Measurements from ENCODE around the gene TUFM. TPM values are rescaled to one million over a fixed set of nuclear protein-coding genes. Genes with fewer than 3 reads are reported as not detected.
A peak's percentile ranks its signal among the peaks of the same experiment; 100 is the strongest.

The TUFM gene
- total RNA-seq, 1 donor from 2014 or later: 134 TPM

DNA sequence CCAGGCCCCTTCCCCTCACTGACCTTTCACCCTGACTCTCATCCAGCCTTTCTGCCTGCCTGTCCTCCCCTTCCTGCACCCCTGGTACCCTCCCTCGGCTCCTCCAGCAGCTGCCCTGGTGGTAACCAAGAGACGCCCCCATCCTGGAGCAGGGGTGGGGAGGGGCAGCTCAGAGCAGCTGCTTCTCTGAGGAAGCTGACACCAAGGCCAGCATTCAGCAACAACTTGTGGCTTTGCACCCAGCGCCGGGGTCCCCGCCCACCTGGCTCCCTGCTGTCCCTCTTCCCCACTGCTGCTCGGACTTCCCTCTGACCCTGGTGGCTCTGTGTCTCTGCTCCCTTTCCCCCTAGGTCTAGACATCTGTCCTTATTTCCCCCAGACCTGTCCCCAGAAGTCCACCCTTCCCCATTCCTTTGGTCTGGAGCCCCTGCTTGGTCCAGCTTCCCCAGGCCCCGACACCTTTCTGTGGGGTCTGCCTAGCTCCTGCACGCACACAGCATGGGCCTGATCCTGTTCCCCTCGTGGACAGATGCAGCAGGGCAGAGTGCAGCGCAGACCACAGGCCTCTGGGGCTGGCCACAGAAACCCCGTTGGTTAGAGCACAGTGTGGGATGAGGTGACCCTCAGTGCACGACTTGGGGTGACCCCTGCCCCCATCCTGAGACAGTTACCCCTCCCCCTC, 31.0 kb upstream of the TUFM start:
- Histone ChIP-seq H3K4me3 (no peak overlapping the region), H3K4me1 (peaks cover 11% of the 10 kb centered on the region), H3K27me3 (peaks cover 3% of the 10 kb centered on the region), H3K9me3 (no peaks in the 10 kb centered on the region), H3K36me3 (peaks cover 6% of the 10 kb centered on the region), H3K27ac (no peak overlapping the region)
- intact Hi-C loops (cut with DNase I): loop anchor here (10.0 kb wide), 1 partner anchor 48 kb away; the partner anchor contains the start of gene RABEP2
- TF ChIP-seq CTCF (IDR thresholded peaks at IDR 0.05): no peak
- no peak for DNase-seq
- no peak for ATAC-seq

- intact Hi-C loops (cut with DNase I): loop anchor here (10.0 kb wide), 1 partner anchor 49 kb away; the partner anchor contains the start of gene RABEP2
- ATAC-seq (no peak), DNase-seq (no peak)
- Histone ChIP-seq H3K4me1 (peaks cover 11% of the 10 kb centered on the region), H3K4me3 (no peak overlapping the region), H3K27ac (no peak overlapping the region), H3K9me3 (no peaks in the 10 kb centered on the region), H3K27me3 (no peaks in the 10 kb centered on the region), H3K36me3 (peaks cover 15% of the 10 kb centered on the region)
- no peak for TF ChIP-seq CTCF (IDR thresholded peaks at IDR 0.05)
These were observed 30.0 kb upstream of the TUFM start for GRCh38 chr16:28876019-28876659.

DNA sequence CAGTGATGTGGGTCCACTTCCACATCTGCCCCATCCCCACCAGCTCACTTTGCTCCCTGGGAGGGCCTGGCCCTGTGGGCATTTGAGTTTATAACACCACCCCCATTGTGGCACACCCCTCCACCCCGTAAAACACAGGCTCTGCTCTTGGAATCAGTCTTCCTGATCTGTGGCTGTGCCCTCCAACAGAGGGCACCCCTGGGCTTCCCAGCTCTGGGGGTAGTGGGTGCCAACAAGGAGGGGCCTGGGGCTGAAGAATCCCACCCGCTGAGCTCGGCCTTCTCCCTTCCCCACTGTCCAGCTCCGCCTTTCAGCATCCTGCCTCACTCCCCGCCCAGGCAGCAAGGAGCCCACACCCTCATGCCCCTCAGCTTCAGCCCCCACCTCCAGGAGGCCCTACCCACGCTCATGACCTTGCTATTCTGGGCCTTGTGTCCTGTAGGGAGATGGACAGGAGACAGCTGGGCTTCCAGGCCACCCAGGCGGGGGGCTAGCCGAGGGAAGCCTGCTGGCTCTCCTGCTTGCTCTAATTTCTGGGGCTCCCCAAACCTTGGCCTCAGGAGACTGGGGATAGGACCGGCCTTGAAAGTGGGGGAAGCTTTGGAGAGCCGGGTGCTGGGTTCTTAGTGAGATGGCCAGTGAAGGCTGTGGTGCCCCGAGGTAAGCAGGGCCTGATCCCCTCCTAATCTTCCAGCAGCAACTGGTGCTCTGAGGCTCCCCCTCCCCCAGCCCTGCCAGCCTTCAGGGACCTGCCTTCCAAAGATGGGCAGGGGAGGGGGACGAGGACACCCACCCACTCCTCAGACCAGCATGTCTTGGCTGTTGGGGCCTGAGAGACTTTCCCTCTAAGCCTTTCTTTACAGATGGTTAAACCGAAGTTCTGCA, 29.2 kb upstream of the TUFM start:
- Histone ChIP-seq H3K9me3 (no peaks in the 10 kb centered on the region), H3K4me1 (peaks cover 10% of the 10 kb centered on the region), H3K36me3 (peaks cover 22% of the 10 kb centered on the region), H3K27ac (no peak overlapping the region), H3K4me3 (no peak overlapping the region), H3K27me3 (no peaks in the 10 kb centered on the region)
- TF ChIP-seq CTCF (IDR thresholded peaks at IDR 0.05): no peak
- ATAC-seq (no peak), DNase-seq (no peak)
- intact Hi-C loops (cut with DNase I): loop anchor here (10.0 kb wide), 1 partner anchor 49 kb away; the partner anchor contains the start of gene RABEP2

DNA sequence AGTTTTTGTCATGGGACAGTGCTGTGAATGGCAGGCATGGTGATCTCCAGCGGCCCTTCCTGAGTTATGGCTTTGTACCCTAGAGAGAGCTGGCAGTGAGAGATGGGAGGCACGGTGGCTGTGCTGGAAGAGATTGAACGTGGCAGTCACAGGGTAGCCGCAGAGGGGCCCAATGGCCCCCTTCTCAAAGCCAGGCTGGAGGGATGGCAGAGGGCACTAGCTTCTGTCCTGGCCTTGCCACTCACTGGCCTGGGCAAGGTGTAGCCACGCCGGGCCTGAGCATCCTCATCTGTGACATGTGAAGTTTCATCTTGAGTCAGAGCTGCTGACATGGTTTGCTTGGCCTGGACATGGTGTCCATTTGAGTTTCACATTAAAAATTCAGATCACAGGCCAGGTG, 28.3 kb upstream of the TUFM start:
- Histone ChIP-seq H3K27me3 (no peaks in the 10 kb centered on the region), H3K36me3 (peaks cover 32% of the 10 kb centered on the region), H3K4me3 (no peak overlapping the region), H3K9me3 (no peaks in the 10 kb centered on the region), H3K27ac (no peak overlapping the region), H3K4me1 (peaks cover 6% of the 10 kb centered on the region)
- intact Hi-C loops (cut with DNase I): loop anchor here (10.0 kb wide), 1 partner anchor 50 kb away; the partner anchor contains the start of gene RABEP2
- no peak for TF ChIP-seq CTCF (IDR thresholded peaks at IDR 0.05)
- no peak for DNase-seq
- no peak for ATAC-seq

- Histone ChIP-seq H3K4me3 (no peak overlapping the region), H3K27me3 (no peaks in the 10 kb centered on the region), H3K27ac (no peak overlapping the region), H3K9me3 (no peaks in the 10 kb centered on the region), H3K4me1 (no peaks in the 10 kb centered on the region), H3K36me3 (peaks cover 39% of the 10 kb centered on the region)
- peak; percentile 76 for ATAC-seq
- peak; percentile 70 for DNase-seq
- intact Hi-C loops (cut with DNase I): loop anchor here (10.0 kb wide), 1 partner anchor 51 kb away; the partner anchor contains the start of gene RABEP2
- TF ChIP-seq CTCF (IDR thresholded peaks at IDR 0.05): peak; percentile 68
These were observed 27.5 kb upstream of the TUFM start for GRCh38 chr16:28873543-28874201.

Measured in upper lobe of right lung (tissue), 1 donor.